Endodermal cell (in vitro differentiated cells): ENCODE results near the gene TAL1. TPM values are rescaled to one million over a fixed set of nuclear protein-coding genes. Genes with fewer than 3 reads are reported as not detected.

ENCODE experiments used
- DNase-seq: peaks from one replicate; pipeline ENCODE4 v3.0.0-alpha.2; 2017
- H3K27ac ChIP-seq: 2 replicates; pipeline ENCODE4 v1.5.1; 2013; ENCODE audit warnings: mild to moderate bottlenecking, low read depth, low read length, moderate library complexity
- H3K27me3 ChIP-seq: 2 replicates; pipeline ENCODE4 v1.6.1; 2013; ENCODE audit warnings: mild to moderate bottlenecking, low read length, moderate library complexity; ENCODE audit not compliant: insufficient read depth, control insufficient read depth, poor library complexity, severe bottlenecking
- H3K36me3 ChIP-seq: 2 replicates; pipeline ENCODE4 v1.7.0; 2013; ENCODE audit warnings: mild to moderate bottlenecking, low read length, moderate library complexity; ENCODE audit not compliant: control insufficient read depth, insufficient read depth
- H3K4me1 ChIP-seq: one replicate; pipeline ENCODE4 v1.7.0; 2013; ENCODE audit warnings: low read length; ENCODE audit not compliant: control insufficient read depth, insufficient read depth
- H3K4me3 ChIP-seq: 2 replicates; pipeline ENCODE4 v1.5.1; 2013; ENCODE audit warnings: mild to moderate bottlenecking, low read length, moderate library complexity
- H3K9ac ChIP-seq: 2 replicates; pipeline ENCODE4 v1.6.1; 2013; ENCODE audit warnings: mild to moderate bottlenecking, low read length, moderate library complexity; ENCODE audit not compliant: poor library complexity, severe bottlenecking; ENCODE audit errors: extremely low read depth
- H3K9me3 ChIP-seq: 2 replicates; pipeline ENCODE4 v1.6.1; 2013; ENCODE audit warnings: mild to moderate bottlenecking, low read length, moderate library complexity; ENCODE audit not compliant: control insufficient read depth
- H3K27ac Mint-ChIP-seq: 2 replicates; pipeline ENCODE4 v1.8.0; 2020; ENCODE audit warnings: mixed read lengths
- H3K27me3 Mint-ChIP-seq: 2 replicates; pipeline ENCODE4 v1.8.0; 2021; ENCODE audit warnings: mild to moderate bottlenecking, mixed read lengths; ENCODE audit not compliant: insufficient read depth
- H3K36me3 Mint-ChIP-seq: 2 replicates; pipeline ENCODE4 v1.8.0; 2020; ENCODE audit warnings: low read depth, mixed read lengths
- H3K4me1 Mint-ChIP-seq: 2 replicates; pipeline ENCODE4 v1.8.0; 2020; ENCODE audit warnings: mixed read lengths
- H3K4me3 Mint-ChIP-seq: 2 replicates; pipeline ENCODE4 v1.8.0; 2020; ENCODE audit warnings: mild to moderate bottlenecking, moderate library complexity, mixed read lengths
- H3K9me3 Mint-ChIP-seq: 2 replicates; pipeline ENCODE4 v1.8.0; 2020; ENCODE audit warnings: mild to moderate bottlenecking, mixed read lengths
- CTCF ChIP-seq: fragments of 200-600 bp; sonication (generic); conservative IDR thresholded peaks from 2 replicates; pipeline ENCODE4 v1.5.0; 2021; ENCODE audit warnings: antibody characterized with exemption, mild to moderate bottlenecking
- whole genome bisulfite sequencing, 2 experiments: methylation state at CpG; one replicate each; pipeline versions ENCODE4 v1.1.5 to v1.1.7; 2013; ENCODE audit warnings: missing lambda C conversion rate in 2 of 2, mixed read lengths in 1 of 2; ENCODE audit not compliant: insufficient coverage in 1 of 2, insufficient read length in 1 of 2; 5-methylcytosine and 5-hydroxymethylcytosine counted together
- total RNA-seq, 2 donors: library from RNA; stranded (reverse); fragmentation: NEBNext Ultra II Directional in 1 of 2; extraction: Animal tissue kit (Norgen Biotek cat#: 25700) in 1 of 2; gene quantifications; 2 replicates in 1 of 2; 3 replicates in 1 of 2; pipeline ENCODE4 v1.2.1, GENCODE V29; 2021

TAL1 gene
- total RNA-seq, 2 donors from 2014 or later = 0.04 TPM; not detected in 1

DNA sequence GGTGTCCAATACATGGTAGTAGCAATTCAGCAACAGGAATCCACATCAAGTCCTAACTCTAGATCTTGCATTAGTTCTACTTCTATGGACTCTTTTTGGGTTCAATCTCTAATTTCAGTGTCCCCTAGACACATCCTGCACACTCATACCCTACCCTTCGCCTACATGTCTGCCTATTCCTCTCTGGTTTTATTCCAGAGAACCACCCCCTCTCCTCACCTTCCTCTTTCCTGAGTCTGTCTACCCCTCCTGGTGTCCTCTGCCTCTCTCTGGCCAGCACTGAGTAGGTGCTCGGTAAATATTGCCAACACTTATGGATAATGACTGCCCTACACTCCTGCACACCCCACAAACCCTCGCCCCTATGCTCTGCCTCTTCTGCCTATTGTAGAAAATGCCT, 9.5 kb downstream of the TAL1 start:
- H3K36me3 ChIP-seq = no peaks in the 10 kb centered on the region
- H3K9ac ChIP-seq = no peak overlapping the region
- Mint-ChIP-seq H3K4me1 (peaks cover 5% of the 10 kb centered on the region), H3K27ac (no peak overlapping the region), H3K36me3 (no peaks in the 10 kb centered on the region), H3K4me3 (no peak overlapping the region), H3K9me3 (no peaks in the 10 kb centered on the region), H3K27me3 (peaks cover 40% of the 10 kb centered on the region)
- H3K4me3 ChIP-seq = no peak overlapping the region
- H3K27me3 ChIP-seq = peaks cover 89% of the 10 kb centered on the region
- H3K9me3 ChIP-seq = no peaks in the 10 kb centered on the region
- no peak for DNase-seq
- no peaks in the 10 kb centered on the region for H3K4me1 ChIP-seq
- 85 to 100% methylated on average over 1 to 3 of the region's 3 CpGs for WGBS, 2 experiments
- no peak for TF ChIP-seq CTCF
- no peak overlapping the region for H3K27ac ChIP-seq

- no peak overlapping the region for H3K27ac Mint-ChIP-seq
These were observed 12.3 kb downstream of the TAL1 start for GRCh38 chr1:47219590-47220220.

DNA sequence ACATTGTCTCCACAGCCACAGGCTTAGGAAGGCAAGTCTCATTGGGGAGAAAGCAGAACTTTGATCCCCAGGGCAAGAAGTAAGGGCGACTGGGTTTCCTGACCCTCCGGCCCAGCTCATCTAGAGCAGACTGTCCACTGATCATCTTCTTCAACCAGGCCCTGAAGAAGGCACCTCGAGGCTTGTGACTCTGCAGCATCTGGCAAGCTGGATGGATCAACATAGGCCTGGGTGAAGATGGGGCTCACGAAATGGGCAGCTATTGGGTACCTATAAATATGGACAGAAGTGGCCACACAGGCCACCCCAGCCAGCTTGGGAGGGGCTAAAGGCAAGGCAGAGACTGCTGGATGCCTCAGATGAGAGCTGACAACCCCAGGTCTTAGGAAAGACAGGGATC, 13.0 kb downstream of the TAL1 start:
- 90 to 94% methylated on average over 4 of the region's 4 CpGs for WGBS, 2 experiments
- H3K36me3 ChIP-seq = no peaks in the 10 kb centered on the region
- Mint-ChIP-seq H3K27me3 (peaks cover 29% of the 10 kb centered on the region), H3K4me1 (no peaks in the 10 kb centered on the region), H3K27ac (no peak overlapping the region), H3K9me3 (no peaks in the 10 kb centered on the region), H3K36me3 (no peaks in the 10 kb centered on the region), H3K4me3 (no peak overlapping the region)
- H3K27me3 ChIP-seq = peaks cover 55% of the 10 kb centered on the region
- DNase-seq = peak; percentile 18
- H3K9ac ChIP-seq = no peak overlapping the region
- no peak for TF ChIP-seq CTCF
- H3K4me3 ChIP-seq = no peak overlapping the region
- H3K9me3 ChIP-seq = no peaks in the 10 kb centered on the region
- no peak overlapping the region for H3K27ac ChIP-seq
- H3K4me1 ChIP-seq = no peaks in the 10 kb centered on the region

More at GRCh38 chr1:47219590-47220220, 12.3 kb downstream of the TAL1 start:
- H3K27me3 Mint-ChIP-seq = peaks cover 29% of the 10 kb centered on the region
- H3K4me3 Mint-ChIP-seq = no peak overlapping the region
- Histone ChIP-seq H3K27me3 (peaks cover 62% of the 10 kb centered on the region), H3K4me3 (no peak overlapping the region), H3K9ac (no peak overlapping the region), H3K4me1 (no peaks in the 10 kb centered on the region), H3K9me3 (no peaks in the 10 kb centered on the region), H3K36me3 (no peaks in the 10 kb centered on the region), H3K27ac (no peak overlapping the region)
- H3K36me3 Mint-ChIP-seq = no peaks in the 10 kb centered on the region
- 91 to 94% methylated on average over 6 to 26 of the region's 29 CpGs for WGBS, 2 experiments
- H3K4me1 Mint-ChIP-seq = no peaks in the 10 kb centered on the region
- H3K9me3 Mint-ChIP-seq = no peaks in the 10 kb centered on the region
- no peak for TF ChIP-seq CTCF
- DNase-seq = peak; percentile 28
